Measurements from ENCODE around the gene SSX1.

GRCh38 chrX:48306175-48306574, 51.0 kb downstream of the SSX1 start:
- TF ChIP-seq POLR2A (IDR thresholded peaks at IDR 0.05; ENCODE audit: low read depth, low read length) (no peak), FOS (IDR thresholded peaks at IDR 0.05; ENCODE audit: low read depth, low read length) (no peak)
